Thoracic aorta (tissue), 2 donors: Measurements from ENCODE around the gene CRYL1. TPM values are rescaled to one million over a fixed set of nuclear protein-coding genes. Genes with fewer than 3 reads are reported as not detected.

Experiments
- ATAC-seq: fragments of 150-250 bp; one replicate; pipeline ENCODE4 v1.8.0; 2017; ENCODE audit warnings: low read depth; ENCODE audit not compliant: insufficient number of reproducible peaks, low FRiP score
- DNase-seq: peaks from one replicate; pipeline ENCODE4 v3.0.0-alpha.2; 2020; ENCODE audit warnings: low spot score
- H3K27ac ChIP-seq, 2 donors: fragments of 200-600 bp; sonication (generic); 1 replicate in 1 of 2; 2 replicates in 1 of 2; pipeline ENCODE4 v1.5.1; 2016; ENCODE audit warnings: mild to moderate bottlenecking in 2 of 2, moderate library complexity in 2 of 2
- H3K27me3 ChIP-seq: fragments of 200-600 bp; sonication (generic); replicated peaks from 2 replicates; pipeline ENCODE4 v1.6.0; 2016; ENCODE audit warnings: mild to moderate bottlenecking; ENCODE audit not compliant: insufficient read depth
- H3K36me3 ChIP-seq: fragments of 200-600 bp; sonication (generic); one replicate; pipeline ENCODE4 v1.5.1; 2016
- H3K4me1 ChIP-seq, 2 donors: fragments of 200-600 bp; sonication (generic); 1 replicate in 1 of 2; 2 replicates in 1 of 2; pipeline versions ENCODE4 v1.5.1 to v1.6.0; 2016; ENCODE audit warnings: low read depth in 2 of 2, mild to moderate bottlenecking in 1 of 2; ENCODE audit not compliant: control insufficient read depth in 1 of 2
- H3K4me3 ChIP-seq: fragments of 200-600 bp; sonication (generic); 2 replicates; pipeline ENCODE4 v1.5.1; 2016; ENCODE audit warnings: mild to moderate bottlenecking
- H3K9me3 ChIP-seq: fragments of 200-600 bp; sonication (generic); 2 replicates; pipeline ENCODE4 v1.5.1; 2016
- CTCF ChIP-seq: fragments of 200-600 bp; sonication (generic); IDR thresholded peaks from one replicate; pipeline ENCODE4 v1.5.1; 2019; ENCODE audit warnings: antibody characterized with exemption
- total RNA-seq, 2 donors: library from RNA; depleted of rRNA; stranded (reverse); fragments of >200 nt; gene quantifications; one replicate each; pipeline versions ENCODE4 v1.1.0 to v1.2.3, GENCODE V29; 2016

Gene CRYL1
- 10 to 100 TPM; 38.9 to 57.4 TPM for total RNA-seq

- Histone ChIP-seq H3K36me3 (no peaks in the 10 kb centered on the region), H3K27ac (peak within 1 kb of the TSS; percentile 59 to 73), H3K4me1 (peaks cover 11% of the 10 kb centered on the region in 2 donors), H3K4me3 (peak within 1 kb of the TSS; percentile 99), H3K9me3 (no peaks in the 10 kb centered on the region), H3K27me3 (no peaks in the 10 kb centered on the region)
- DNase-seq (peak; percentile 41), ATAC-seq (peak; percentile 75)
- no peak for TF ChIP-seq CTCF
These were observed at the start of gene CRYL1 for GRCh38 chr13:20525601-20526544. CRYL1 (minus strand) TSS chr13:20525857; CDS start chr13:20525794, 63 bp downstream.

GRCh38 chr13:20573636-20574035 lies 48.0 kb upstream of the CRYL1 start:
- DNase-seq = no peak
- Histone ChIP-seq H3K4me1 (no peaks in the 10 kb centered on the region), H3K4me3 (no peak overlapping the region), H3K9me3 (no peaks in the 10 kb centered on the region), H3K27me3 (no peaks in the 10 kb centered on the region), H3K27ac (no peak overlapping the region), H3K36me3 (no peaks in the 10 kb centered on the region)
- ATAC-seq = no peak
- TF ChIP-seq CTCF = no peak

GRCh38 chr13:20573186-20573585 lies 47.5 kb upstream of the CRYL1 start:
- Histone ChIP-seq H3K27ac (no peak overlapping the region), H3K27me3 (no peaks in the 10 kb centered on the region), H3K9me3 (no peaks in the 10 kb centered on the region), H3K36me3 (no peaks in the 10 kb centered on the region), H3K4me1 (peaks cover 2 to 4% of the 10 kb centered on the region in 2 donors), H3K4me3 (no peak overlapping the region)
- no peak for ATAC-seq
- DNase-seq = no peak
- TF ChIP-seq CTCF = no peak

GRCh38 chr13:20571676-20572075 lies 46.0 kb upstream of the CRYL1 start:
- TF ChIP-seq CTCF = no peak
- Histone ChIP-seq H3K36me3 (no peaks in the 10 kb centered on the region), H3K27ac (no peak overlapping the region), H3K4me3 (no peak overlapping the region), H3K4me1 (peaks cover 7 to 8% of the 10 kb centered on the region in 2 donors), H3K27me3 (no peaks in the 10 kb centered on the region), H3K9me3 (no peaks in the 10 kb centered on the region)
- DNase-seq (no peak), ATAC-seq (no peak)

GRCh38 chr13:20570517-20570916 lies 44.9 kb upstream of the CRYL1 start:
- Histone ChIP-seq H3K4me1 (peaks cover 7 to 8% of the 10 kb centered on the region in 2 donors), H3K36me3 (no peaks in the 10 kb centered on the region), H3K9me3 (peaks cover under 1% of the 10 kb centered on the region), H3K27ac (no peak overlapping the region), H3K27me3 (no peaks in the 10 kb centered on the region), H3K4me3 (no peak overlapping the region)
- DNase-seq (no peak), ATAC-seq (no peak)
- no peak for TF ChIP-seq CTCF
